ENCODE measurements around the gene GBX2. TPM values are rescaled to one million over a fixed set of nuclear protein-coding genes. Genes with fewer than 3 reads are reported as not detected.

Gene GBX2
- total RNA-seq, 1 experiment from 2014 or later, result 0.31 TPM

GRCh38 chr2:236204953-236205352 is 36.8 kb upstream of the GBX2 start:
- Histone ChIP-seq H3K14ac (ENCODE audit: insufficient read depth, low read length) (no peak overlapping the region), H2BK12ac (ENCODE audit: insufficient read length, low read depth, low read length) (no peak overlapping the region), H3K9me3 (ENCODE audit: control insufficient read depth, low read depth, low read length) (no peaks in the 10 kb centered on the region), H4K20me1 (ENCODE audit: control insufficient read depth, insufficient read depth, insufficient read length) (no peaks in the 10 kb centered on the region), H2BK15ac (ENCODE audit: low read depth, low read length) (no peak overlapping the region), H3K23ac (ENCODE audit: insufficient read length, low read depth, low read length) (no peak overlapping the region), H3K27me3 (ENCODE audit: insufficient read depth, low read length) (no peaks in the 10 kb centered on the region), H2BK120ac (ENCODE audit: low read depth, low read length, poor library complexity, severe bottlenecking) (no peak overlapping the region), H3K23me2 (ENCODE audit: insufficient read length, low read depth, low read length, poor library complexity, severe bottlenecking) (no peaks in the 10 kb centered on the region), H4K8ac (replicated peaks; ENCODE audit: insufficient read length, low read depth, low read length) (no peak overlapping the region), H3K27ac (ENCODE audit: insufficient read length, low read depth, low read length) (no peak overlapping the region), H3K4ac (ENCODE audit: low read depth, low read length) (no peak overlapping the region), H3K79me2 (ENCODE audit: insufficient read depth, low read length) (no peaks in the 10 kb centered on the region), H3K4me1 (ENCODE audit: insufficient read depth, low read length) (no peaks in the 10 kb centered on the region), H3K9ac (ENCODE audit: extremely low read depth, insufficient read length, low read length) (no peak overlapping the region), H4K91ac (ENCODE audit: insufficient read length, low read depth, low read length) (no peak overlapping the region), H3K4me2 (ENCODE audit: insufficient read depth, insufficient read length, low read length) (no peak overlapping the region), H2BK20ac (ENCODE audit: low read depth, low read length, poor library complexity, severe bottlenecking) (no peak overlapping the region), H3K56ac (ENCODE audit: insufficient read length, low read depth, low read length) (no peak overlapping the region), H2AFZ (ENCODE audit: low read length) (no peak overlapping the region), H3K18ac (ENCODE audit: insufficient read length, low read depth, low read length) (no peak overlapping the region), H2BK5ac (ENCODE audit: insufficient read length, low read length) (no peak overlapping the region), H3K79me1 (ENCODE audit: insufficient read depth, low read depth, low read length, poor library complexity, severe bottlenecking) (no peaks in the 10 kb centered on the region), H2AK5ac (ENCODE audit: insufficient read length, low read length) (no peak overlapping the region), H4K5ac (ENCODE audit: insufficient read length, low read depth, low read length) (no peak overlapping the region), H3T11ph (ENCODE audit: low read length) (no peak overlapping the region)
- no peak for TF ChIP-seq CTCF (conservative IDR thresholded peaks at IDR 0.05)
- H3K4me3 Mint-ChIP-seq, result no peak overlapping the region
- no peak for DNase-seq
- no peak overlapping the region for H3K27ac Mint-ChIP-seq
- peaks cover 6% of the 10 kb centered on the region for H3K27me3 Mint-ChIP-seq (ENCODE audit: low read depth)
- no CpG with 5 or more reads among the region's 5 CpGs for WGBS (ENCODE audit: extremely low coverage, insufficient read length, low lambda C conversion rate)
- no peaks in the 10 kb centered on the region; a peak in 1 of 7 replicates for H3K36me3 Mint-ChIP-seq (ENCODE audit: insufficient read depth in 1 of 3, low read depth in 3 of 3)
- peaks cover 0 to 3% of the 10 kb centered on the region in 2 experiments; a peak in 4 of 5 replicates for H3K9me3 Mint-ChIP-seq
- H3K4me1 Mint-ChIP-seq, result peaks cover 4 to 10% of the 10 kb centered on the region in 2 experiments; a peak in 2 of 4 replicates
